ENCODE results near the gene PIGU.

DNA sequence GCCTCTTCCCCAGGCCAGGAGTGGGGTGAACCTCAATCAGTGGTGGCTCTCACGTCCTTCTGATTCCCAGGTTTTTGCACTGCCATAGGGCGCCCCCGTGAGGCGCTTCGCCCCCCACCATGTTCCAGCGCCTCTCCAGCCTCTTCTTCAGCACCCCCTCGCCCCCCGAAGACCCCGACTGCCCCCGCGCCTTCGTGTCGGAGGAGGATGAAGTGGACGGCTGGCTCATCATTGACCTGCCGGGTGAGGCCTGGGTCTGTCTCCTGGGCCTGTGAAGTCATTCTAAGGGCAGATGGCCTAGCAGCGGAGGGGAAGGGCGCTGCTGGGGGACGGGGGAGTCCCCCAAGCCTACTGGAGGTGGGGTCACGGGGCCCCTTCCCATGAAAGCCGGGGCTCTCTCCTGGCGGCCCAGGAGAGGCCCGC lies 31.7 kb upstream of the PIGU start:
- TF ChIP-seq POLR2AphosphoS5 (IDR thresholded peaks at IDR 0.05; ENCODE audit: insufficient read depth in 1 of 2, low read depth in 1 of 2) (no peak), POLR2A (IDR thresholded peaks at IDR 0.05) (no peak)
